ENCODE results near the gene AFP.

DNA sequence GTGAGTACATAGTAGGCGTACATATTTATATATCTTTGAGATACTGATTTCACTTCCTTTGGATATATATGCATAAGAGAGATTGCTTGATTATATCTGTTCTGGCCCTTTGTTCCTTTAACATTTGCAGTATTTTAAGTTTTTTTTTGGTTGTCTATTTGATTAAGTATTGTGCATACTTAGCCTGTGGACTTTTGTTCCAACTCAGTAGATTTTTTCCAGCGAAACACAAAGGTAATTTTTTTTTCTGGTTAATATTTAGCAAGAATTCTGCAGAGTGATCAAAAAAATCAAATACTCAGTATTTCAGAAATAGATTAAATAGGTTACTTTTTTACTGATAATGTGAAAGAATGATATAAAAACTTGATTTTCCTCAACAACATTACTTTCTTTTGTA, 45.3 kb downstream of the AFP start, which contains the start of gene AFM:
- no peak for TF ChIP-seq CTCF (IDR thresholded peaks at IDR 0.05; ENCODE audit: poor library complexity, severe bottlenecking)
- no peak for TF ChIP-seq EZH2 (IDR thresholded peaks at IDR 0.05; ENCODE audit: borderline replicate concordance, insufficient read depth, low read length, poor library complexity, severe bottlenecking)
- TF ChIP-seq POLR2AphosphoS5 (IDR thresholded peaks at IDR 0.05) = no peak
- TF ChIP-seq EP300 (conservative IDR thresholded peaks at IDR 0.05; ENCODE audit: poor library complexity, severe bottlenecking) = no peak
- no peak for TF ChIP-seq SMC3 (conservative IDR thresholded peaks at IDR 0.05; ENCODE audit: poor library complexity)

All from neural cell (in vitro differentiated cells).